Neural progenitor cell (in vitro differentiated cells): ENCODE measurements around the gene TIAM1.

Source experiments
- CTCF ChIP-seq: fragments of 200-600 bp; sonication (generic); IDR thresholded peaks from 2 replicates; pipeline ENCODE4 v1.5.1; 2017; ENCODE audit warnings: antibody characterized with exemption, mild to moderate bottlenecking
- EZH2phosphoT487 ChIP-seq: fragments of 200-600 bp; sonication (generic); IDR thresholded peaks from 2 replicates; pipeline ENCODE4 v1.6.1; 2017; ENCODE audit warnings: antibody characterized with exemption

GRCh38 chr21:31140025-31140424 is 204.0 kb downstream of the TIAM1 start:
- TF ChIP-seq CTCF (no peak), EZH2phosphoT487 (no peak)
